HepG2 (cell line): Measurements from ENCODE around the gene TBC1D20. TPM values are rescaled to one million over a fixed set of nuclear protein-coding genes. Genes with fewer than 3 reads are reported as not detected.

ENCODE experiments used
- ATAC-seq: fragments of 200-7000 bp; cut with Tn5 transposase; 3 replicates; pipeline ENCODE4 v1.9.1; 2020; ENCODE audit warnings: mild to moderate bottlenecking, moderate library complexity
- BruUV-seq: library from RNA; stranded (reverse); fragments of 400-500 nt; replicated peaks from 2 replicates; lab custom pipeline; 2021; lab: Mats Ljungman, UMichigan
- CTCF ChIA-PET: fragments of 300-600 bp; formaldehyde crosslinking; extraction: SDS; loops from one replicate; lab custom pipeline; 2021; ENCODE audit warnings: low total read pairs, inconsistent platforms, low intra/inter-chr PET ratio; lab: Yijun Ruan, JAX
- POLR2A ChIA-PET: fragments of 350-600 bp; sonication (Branson Sonifier 250); formaldehyde crosslinking; loops from one replicate; lab custom pipeline; 2020; ENCODE audit warnings: antibody characterized with exemption, inconsistent platforms; lab: Yijun Ruan, JAX
- DNase-seq: peaks from one replicate; pipeline ENCODE4 v3.0.0-alpha.2; 2015; ENCODE audit warnings: low spot score
- FAIRE-seq: peaks from 3 replicates; lab custom pipeline; 2011; peaks lifted over from hg19 to GRCh38; lab: Jason Lieb, UNC
- H2AFZ ChIP-seq: one replicate; pipeline ENCODE4 v1.6.1; 2011; ENCODE audit warnings: low read length, inconsistent platforms
- H3K27ac ChIP-seq: fragments of 300-600 bp; 3 replicates; pipeline ENCODE4 v1.8.0; 2011; ENCODE audit warnings: mixed run types, mild to moderate bottlenecking, mixed read lengths, low read length, inconsistent platforms; ENCODE audit not compliant: insufficient read depth; ENCODE audit errors: extremely low read length
- H3K27me3 ChIP-seq, 2 experiments: fragments of 200-600 bp in 1 of 2; 2 replicates in 1 of 2; 3 replicates in 1 of 2; pipeline versions ENCODE4 v1.6.0 to v1.8.0; 2011; ENCODE audit warnings: low read length in 2 of 2, mild to moderate bottlenecking in 2 of 2, moderate library complexity in 2 of 2, inconsistent platforms in 1 of 2; ENCODE audit not compliant: insufficient read depth in 2 of 2, control insufficient read depth in 1 of 2
- H3K36me3 ChIP-seq, 2 experiments: fragments of 200-600 bp in 1 of 2; replicated peaks in 1 of 2; 2 replicates in 1 of 2; 3 replicates in 1 of 2; pipeline versions ENCODE4 v1.5.1 to v1.8.0; 2011; ENCODE audit warnings: low read length in 2 of 2, inconsistent platforms in 1 of 2; ENCODE audit not compliant: insufficient read depth in 2 of 2, control insufficient read depth in 1 of 2
- H3K4me1 ChIP-seq: 2 replicates; pipeline ENCODE4 v1.5.1; 2012; ENCODE audit warnings: low read length, inconsistent platforms; ENCODE audit not compliant: insufficient read depth
- H3K4me2 ChIP-seq: 2 replicates; pipeline ENCODE4 v1.6.0; 2011; ENCODE audit warnings: low read depth, low read length, inconsistent platforms
- H3K4me3 ChIP-seq, 3 experiments: fragments of 200-600 bp in 1 of 3; sonication (generic), shearing (Covaris generic) in 1 of 3; replicated peaks in 1 of 3; 2 replicates each; pipeline ENCODE4 v1.5.1; 2011 to 2016; ENCODE audit warnings: low read length in 3 of 3, inconsistent platforms in 2 of 3, low read depth in 2 of 3, mild to moderate bottlenecking in 2 of 3, control low read depth in 1 of 3, mixed read lengths in 1 of 3; ENCODE audit not compliant: insufficient read depth in 1 of 3
- H3K79me2 ChIP-seq: one replicate; pipeline ENCODE4 v1.6.1; 2011; ENCODE audit warnings: low read length, inconsistent platforms; ENCODE audit not compliant: insufficient read depth
- H3K9ac ChIP-seq: 2 replicates; pipeline ENCODE4 v1.6.0; 2011; ENCODE audit warnings: mild to moderate bottlenecking, low read depth, low read length, inconsistent platforms; ENCODE audit not compliant: insufficient read depth
- H3K9me3 ChIP-seq: 2 replicates; pipeline ENCODE4 v1.5.1; 2012; ENCODE audit warnings: mild to moderate bottlenecking, low read length
- H4K20me1 ChIP-seq: 2 replicates; pipeline ENCODE4 v1.6.0; 2011; ENCODE audit warnings: inconsistent platforms, mild to moderate bottlenecking, low read length, moderate library complexity; ENCODE audit not compliant: insufficient read depth
- EP300 ChIP-seq, 3 experiments: sonication (generic) in 1 of 3; formaldehyde crosslinking in 1 of 3; IDR thresholded peaks; 2 replicates each; pipeline versions ENCODE4 v1.5.1 to v1.6.1; 2011 to 2020; ENCODE audit warnings: low read depth in 2 of 3, low read length in 2 of 3, borderline replicate concordance in 1 of 3, improper control_type of control experiment in 1 of 3, mild to moderate bottlenecking in 1 of 3, missing genetic modification reagents in 1 of 3, moderate library complexity in 1 of 3
- WGBS: methylation state at CpG from one replicate; pipeline ENCODE4 v1.1.6; 2017; ENCODE audit warnings: low lambda C conversion rate; 5-methylcytosine and 5-hydroxymethylcytosine counted together
- in situ Hi-C: cut with HindIII; loops from 2 replicates; pipeline ENCODE4 v1.10.0; 2017; ENCODE audit warnings: low pct_unique_long_range_greater_than_20kb; ENCODE audit not compliant: extremely low pct_ligation_motif_present
- intact Hi-C: fragments of 100-400 bp; cut with micrococcal nuclease; formaldehyde crosslinking; loops from one replicate; pipeline ENCODE4 v1.10.0; 2022; ENCODE audit not compliant: unreplicated experiment
- polyA plus RNA-seq, 8 experiments: library from polyadenylated mRNA; depleted of rRNA in 3 of 8; stranded (reverse) in 7 of 8; unstranded in 1 of 8; fragments of >200 nt; fragmentation: Illumina TruSeq in 4 of 8; extraction: Trizol in 4 of 8; gene quantifications; 2 replicates each; pipeline versions ENCODE4 v1.2.1 to v1.2.3, GENCODE V29; 2011 to 2016; ENCODE audit warnings: low read depth in 4 of 8, missing spikeins in 1 of 8, mixed read lengths in 1 of 8; ENCODE audit not compliant: insufficient read depth in 1 of 8
- total RNA-seq, 5 experiments: library from RNA; depleted of rRNA; stranded (reverse); fragments of >200 nt; fragmentation: Illumina TruSeq; extraction: Trizol; gene quantifications; 2 replicates each; pipeline ENCODE4 v1.2.3, GENCODE V29; 2016; ENCODE audit warnings: low read depth in 1 of 5
- TF ChIP-seq, protein P1 (sequence below): sonication (generic); formaldehyde crosslinking; IDR thresholded peaks from 2 replicates; pipeline ENCODE4 v1.5.0; 2020; ENCODE audit warnings: missing genetic modification reagents
- TF ChIP-seq, protein P2 (sequence below), 2 experiments: fragments of 450-650 bp in 1 of 2; sonication (generic) in 1 of 2; formaldehyde crosslinking in 1 of 2; IDR thresholded peaks; 2 replicates each; pipeline versions ENCODE4 v1.6.1 to v1.8.0; 2016 to 2022; ENCODE audit warnings: antibody characterized with exemption in 1 of 2, mild to moderate bottlenecking in 1 of 2, missing genetic modification reagents in 1 of 2
- TF ChIP-seq, protein P3 (sequence below): sonication (generic); formaldehyde crosslinking; IDR thresholded peaks from 2 replicates; pipeline ENCODE4 v1.8.1; 2023; ENCODE audit warnings: mild to moderate bottlenecking, moderate library complexity, missing genetic modification reagents

The TBC1D20 gene
- total and polyA plus RNA-seq, 2 of the 13 experiments (the other 11 are each of a cell fraction or from before 2014, with no cell fraction given) = 36.6 to 47.1 TPM

GRCh38 chr20:474581-474980 is 12.2 kb upstream of the TBC1D20 start:
- Histone ChIP-seq H3K9ac (no peak overlapping the region), H3K4me1 (peaks cover 62% of the 10 kb centered on the region), H2AFZ (no peak overlapping the region), H3K36me3 (peaks cover 4 to 13% of the 10 kb centered on the region in 2 experiments; a peak in 4 of 5 replicates), H3K4me2 (no peak overlapping the region), H3K79me2 (no peaks in the 10 kb centered on the region), H3K27me3 (no peaks in the 10 kb centered on the region), H3K9me3 (peaks cover 31% of the 10 kb centered on the region), H4K20me1 (no peaks in the 10 kb centered on the region), H3K4me3 (no peak overlapping the region), H3K27ac (no peak overlapping the region)
- ChIA-PET CTCF (no interaction called here), POLR2A (no interaction called here)
- BruUV-seq = no TSS peak
- in situ Hi-C loops (no loop called here), intact Hi-C loops (no loop called here)
- DNase-seq (no peak), FAIRE-seq (no peak), ATAC-seq (no peak)
- 98% methylated on average over 2 of the region's 2 CpGs for WGBS
- TF ChIP-seq, protein P1, sequence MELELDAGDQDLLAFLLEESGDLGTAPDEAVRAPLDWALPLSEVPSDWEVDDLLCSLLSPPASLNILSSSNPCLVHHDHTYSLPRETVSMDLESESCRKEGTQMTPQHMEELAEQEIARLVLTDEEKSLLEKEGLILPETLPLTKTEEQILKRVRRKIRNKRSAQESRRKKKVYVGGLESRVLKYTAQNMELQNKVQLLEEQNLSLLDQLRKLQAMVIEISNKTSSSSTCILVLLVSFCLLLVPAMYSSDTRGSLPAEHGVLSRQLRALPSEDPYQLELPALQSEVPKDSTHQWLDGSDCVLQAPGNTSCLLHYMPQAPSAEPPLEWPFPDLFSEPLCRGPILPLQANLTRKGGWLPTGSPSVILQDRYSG (CRISPR knock-in tag) = no peak
- TF ChIP-seq, protein P2, sequence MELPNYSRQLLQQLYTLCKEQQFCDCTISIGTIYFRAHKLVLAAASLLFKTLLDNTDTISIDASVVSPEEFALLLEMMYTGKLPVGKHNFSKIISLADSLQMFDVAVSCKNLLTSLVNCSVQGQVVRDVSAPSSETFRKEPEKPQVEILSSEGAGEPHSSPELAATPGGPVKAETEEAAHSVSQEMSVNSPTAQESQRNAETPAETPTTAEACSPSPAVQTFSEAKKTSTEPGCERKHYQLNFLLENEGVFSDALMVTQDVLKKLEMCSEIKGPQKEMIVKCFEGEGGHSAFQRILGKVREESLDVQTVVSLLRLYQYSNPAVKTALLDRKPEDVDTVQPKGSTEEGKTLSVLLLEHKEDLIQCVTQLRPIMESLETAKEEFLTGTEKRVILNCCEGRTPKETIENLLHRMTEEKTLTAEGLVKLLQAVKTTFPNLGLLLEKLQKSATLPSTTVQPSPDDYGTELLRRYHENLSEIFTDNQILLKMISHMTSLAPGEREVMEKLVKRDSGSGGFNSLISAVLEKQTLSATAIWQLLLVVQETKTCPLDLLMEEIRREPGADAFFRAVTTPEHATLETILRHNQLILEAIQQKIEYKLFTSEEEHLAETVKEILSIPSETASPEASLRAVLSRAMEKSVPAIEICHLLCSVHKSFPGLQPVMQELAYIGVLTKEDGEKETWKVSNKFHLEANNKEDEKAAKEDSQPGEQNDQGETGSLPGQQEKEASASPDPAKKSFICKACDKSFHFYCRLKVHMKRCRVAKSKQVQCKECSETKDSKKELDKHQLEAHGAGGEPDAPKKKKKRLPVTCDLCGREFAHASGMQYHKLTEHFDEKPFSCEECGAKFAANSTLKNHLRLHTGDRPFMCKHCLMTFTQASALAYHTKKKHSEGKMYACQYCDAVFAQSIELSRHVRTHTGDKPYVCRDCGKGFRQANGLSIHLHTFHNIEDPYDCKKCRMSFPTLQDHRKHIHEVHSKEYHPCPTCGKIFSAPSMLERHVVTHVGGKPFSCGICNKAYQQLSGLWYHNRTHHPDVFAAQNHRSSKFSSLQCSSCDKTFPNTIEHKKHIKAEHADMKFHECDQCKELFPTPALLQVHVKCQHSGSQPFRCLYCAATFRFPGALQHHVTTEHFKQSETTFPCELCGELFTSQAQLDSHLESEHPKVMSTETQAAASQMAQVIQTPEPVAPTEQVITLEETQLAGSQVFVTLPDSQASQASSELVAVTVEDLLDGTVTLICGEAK (IDR thresholded peaks at IDR 0.05) = no peak
- TF ChIP-seq, protein P2 (CRISPR knock-in tag; IDR thresholded peaks at IDR 0.05) = no peak
- TF ChIP-seq, protein P3, sequence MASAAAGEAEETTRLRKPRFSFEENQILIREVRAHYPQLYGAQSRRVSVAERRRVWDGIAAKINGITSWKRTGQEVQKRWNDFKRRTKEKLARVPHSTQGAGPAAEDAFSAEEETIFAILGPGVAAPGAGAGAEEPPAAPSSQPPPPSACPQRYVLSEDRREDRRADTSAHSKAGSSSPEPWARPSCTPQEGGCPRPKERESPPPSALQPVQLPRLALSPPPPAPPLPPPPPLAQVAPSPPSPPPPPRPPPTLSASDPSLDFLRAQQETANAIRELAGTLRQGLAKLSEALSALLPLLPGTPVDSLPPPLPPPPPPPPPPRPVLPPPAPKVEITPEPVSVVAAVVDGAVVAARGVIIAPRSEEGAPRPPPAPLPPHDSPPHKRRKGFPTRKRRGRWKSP (CRISPR knock-in tag) = no peak
- no peak for TF ChIP-seq EP300 (IDR thresholded peaks at IDR 0.05; ENCODE audit: low read depth in 2 of 2, low read length in 2 of 2)
- TF ChIP-seq EP300 (CRISPR knock-in tag; IDR thresholded peaks at IDR 0.05; ENCODE audit: borderline replicate concordance) = no peak
